Neural progenitor cell (in vitro differentiated cells): ENCODE measurements around the gene RLN3. TPM values are rescaled to one million over a fixed set of nuclear protein-coding genes. Genes with fewer than 3 reads are reported as not detected.

ENCODE experiments used
- DNase-seq: peaks from one replicate; pipeline ENCODE4 v3.0.0-alpha.2; 2016; ENCODE audit warnings: low spot score
- H2AFZ ChIP-seq: fragments of 200-600 bp; sonication (generic); replicated peaks from 2 replicates; pipeline ENCODE4 v1.6.1; 2016; ENCODE audit warnings: antibody characterized with exemption
- H3F3A ChIP-seq: fragments of 200-600 bp; sonication (generic); 2 replicates; pipeline ENCODE4 v1.6.1; 2016; ENCODE audit warnings: antibody characterized with exemption, low read depth
- H3K27ac ChIP-seq: fragments of 200-600 bp; sonication (generic); 2 replicates; pipeline ENCODE4 v1.5.1; 2016; ENCODE audit warnings: mild to moderate bottlenecking
- H3K27me3 ChIP-seq: fragments of 200-600 bp; sonication (generic); 2 replicates; pipeline ENCODE4 v1.6.1; 2016; ENCODE audit warnings: mild to moderate bottlenecking, moderate library complexity
- H3K36me3 ChIP-seq: fragments of 200-600 bp; sonication (generic); 2 replicates; pipeline ENCODE4 v1.5.1; 2016
- H3K4me1 ChIP-seq: fragments of 200-600 bp; sonication (generic); 2 replicates; pipeline ENCODE4 v1.6.1; 2016; ENCODE audit warnings: mixed run types
- H3K4me2 ChIP-seq: fragments of 200-600 bp; sonication (generic); 2 replicates; pipeline ENCODE4 v1.6.1; 2016
- H3K4me3 ChIP-seq: fragments of 200-600 bp; sonication (generic); 2 replicates; pipeline ENCODE4 v1.5.1; 2016
- H3K79me2 ChIP-seq: fragments of 200-600 bp; sonication (generic); 2 replicates; pipeline ENCODE4 v1.6.1; 2016; ENCODE audit warnings: low read depth
- H3K9ac ChIP-seq: fragments of 200-600 bp; sonication (generic); 2 replicates; pipeline ENCODE4 v1.6.1; 2016
- H3K9me3 ChIP-seq: fragments of 200-600 bp; sonication (generic); 2 replicates; pipeline ENCODE4 v1.5.1; 2016; ENCODE audit warnings: low read depth
- H4K20me1 ChIP-seq: fragments of 200-600 bp; sonication (generic); 2 replicates; pipeline ENCODE4 v1.6.1; 2016; ENCODE audit warnings: low read depth
- H3K27ac Mint-ChIP-seq: 3 replicates; pipeline ENCODE4 v1.8.0; 2021; ENCODE audit warnings: mixed read lengths
- H3K27me3 Mint-ChIP-seq: 2 replicates; pipeline ENCODE4 v1.8.0; 2022; ENCODE audit warnings: low read depth, mild to moderate bottlenecking, inconsistent platforms, moderate library complexity, mixed read lengths; ENCODE audit not compliant: insufficient read depth
- H3K36me3 Mint-ChIP-seq: 3 replicates; pipeline ENCODE4 v1.8.0; 2021; ENCODE audit warnings: mixed read lengths
- H3K4me1 Mint-ChIP-seq: 3 replicates; pipeline ENCODE4 v1.8.0; 2021; ENCODE audit warnings: mixed read lengths
- H3K4me3 Mint-ChIP-seq: 3 replicates; pipeline ENCODE4 v1.8.0; 2021; ENCODE audit warnings: mild to moderate bottlenecking, moderate library complexity, mixed read lengths
- H3K9me3 Mint-ChIP-seq: 3 replicates; pipeline ENCODE4 v1.8.0; 2020; ENCODE audit warnings: mixed read lengths
- EZH2 ChIP-seq: fragments of 200-600 bp; sonication (generic); IDR thresholded peaks from 2 replicates; pipeline ENCODE4 v1.6.1; 2017; ENCODE audit warnings: antibody characterized with exemption, mild to moderate bottlenecking, moderate library complexity
- EZH2phosphoT487 ChIP-seq: fragments of 200-600 bp; sonication (generic); IDR thresholded peaks from 2 replicates; pipeline ENCODE4 v1.6.1; 2017; ENCODE audit warnings: antibody characterized with exemption
- total RNA-seq: library from RNA; depleted of rRNA; stranded (reverse); fragments of >200 nt; gene quantifications from 2 replicates; pipeline ENCODE4 v1.2.3, GENCODE V29; 2015; ENCODE audit warnings: low replicate concordance
- TF ChIP-seq, protein P1 (sequence below): fragments of 200-600 bp; sonication (generic); IDR thresholded peaks from 2 replicates; pipeline ENCODE4 v1.5.1; 2017; ENCODE audit warnings: antibody characterized with exemption, mild to moderate bottlenecking

The RLN3 gene
- total RNA-seq, 1 donor from 2014 or later: not detected

DNA sequence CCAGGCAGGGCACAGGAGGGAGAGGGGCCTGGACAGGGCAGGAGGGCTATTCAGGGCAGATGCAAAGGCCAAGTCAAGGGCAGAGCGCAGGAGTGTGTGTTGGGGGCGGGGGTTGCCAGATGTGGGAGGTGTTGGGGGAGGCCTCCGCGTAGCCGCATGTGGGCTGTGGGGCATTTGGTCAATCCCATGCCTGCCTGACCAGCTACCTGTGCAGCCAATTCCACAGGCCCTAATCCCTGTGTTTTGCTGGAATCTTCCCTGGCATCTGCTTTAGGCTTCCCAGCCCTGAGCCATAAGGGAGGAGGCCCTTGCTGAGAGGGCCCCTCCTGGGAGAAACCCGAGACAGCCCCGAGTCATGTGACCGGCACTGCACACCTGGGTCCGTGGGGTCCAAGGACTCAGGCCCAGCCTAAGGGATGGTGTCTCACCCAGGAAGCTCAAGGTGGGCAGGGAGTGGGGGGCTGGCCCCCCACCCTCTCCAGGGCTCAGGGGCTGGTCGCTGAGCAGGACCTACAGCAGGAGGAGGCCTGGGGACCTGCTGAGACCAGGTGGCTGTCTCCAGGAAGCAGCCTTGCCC, 42.1 kb upstream of the RLN3 start:
- Histone ChIP-seq H3K4me3 (no peak overlapping the region), H3K36me3 (no peaks in the 10 kb centered on the region), H2AFZ (no peak overlapping the region), H3F3A (no peaks in the 10 kb centered on the region), H3K9me3 (no peaks in the 10 kb centered on the region), H3K27me3 (no peaks in the 10 kb centered on the region), H3K79me2 (no peaks in the 10 kb centered on the region), H4K20me1 (peaks cover 11% of the 10 kb centered on the region), H3K4me2 (peak overlapping the region; percentile 40), H3K4me1 (peaks cover 17% of the 10 kb centered on the region), H3K9ac (no peak overlapping the region), H3K27ac (no peak overlapping the region)
- H3K4me3 Mint-ChIP-seq: no peak overlapping the region
- no peaks in the 10 kb centered on the region for H3K9me3 Mint-ChIP-seq
- DNase-seq: no peak
- H3K36me3 Mint-ChIP-seq: peaks cover 9% of the 10 kb centered on the region
- H3K27me3 Mint-ChIP-seq: peaks cover 2% of the 10 kb centered on the region
- TF ChIP-seq EZH2 (no peak), EZH2phosphoT487 (no peak)
- TF ChIP-seq, protein P1, sequence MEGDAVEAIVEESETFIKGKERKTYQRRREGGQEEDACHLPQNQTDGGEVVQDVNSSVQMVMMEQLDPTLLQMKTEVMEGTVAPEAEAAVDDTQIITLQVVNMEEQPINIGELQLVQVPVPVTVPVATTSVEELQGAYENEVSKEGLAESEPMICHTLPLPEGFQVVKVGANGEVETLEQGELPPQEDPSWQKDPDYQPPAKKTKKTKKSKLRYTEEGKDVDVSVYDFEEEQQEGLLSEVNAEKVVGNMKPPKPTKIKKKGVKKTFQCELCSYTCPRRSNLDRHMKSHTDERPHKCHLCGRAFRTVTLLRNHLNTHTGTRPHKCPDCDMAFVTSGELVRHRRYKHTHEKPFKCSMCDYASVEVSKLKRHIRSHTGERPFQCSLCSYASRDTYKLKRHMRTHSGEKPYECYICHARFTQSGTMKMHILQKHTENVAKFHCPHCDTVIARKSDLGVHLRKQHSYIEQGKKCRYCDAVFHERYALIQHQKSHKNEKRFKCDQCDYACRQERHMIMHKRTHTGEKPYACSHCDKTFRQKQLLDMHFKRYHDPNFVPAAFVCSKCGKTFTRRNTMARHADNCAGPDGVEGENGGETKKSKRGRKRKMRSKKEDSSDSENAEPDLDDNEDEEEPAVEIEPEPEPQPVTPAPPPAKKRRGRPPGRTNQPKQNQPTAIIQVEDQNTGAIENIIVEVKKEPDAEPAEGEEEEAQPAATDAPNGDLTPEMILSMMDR: no peak
- no peak overlapping the region for H3K27ac Mint-ChIP-seq
- peaks cover 28% of the 10 kb centered on the region for H3K4me1 Mint-ChIP-seq

DNA sequence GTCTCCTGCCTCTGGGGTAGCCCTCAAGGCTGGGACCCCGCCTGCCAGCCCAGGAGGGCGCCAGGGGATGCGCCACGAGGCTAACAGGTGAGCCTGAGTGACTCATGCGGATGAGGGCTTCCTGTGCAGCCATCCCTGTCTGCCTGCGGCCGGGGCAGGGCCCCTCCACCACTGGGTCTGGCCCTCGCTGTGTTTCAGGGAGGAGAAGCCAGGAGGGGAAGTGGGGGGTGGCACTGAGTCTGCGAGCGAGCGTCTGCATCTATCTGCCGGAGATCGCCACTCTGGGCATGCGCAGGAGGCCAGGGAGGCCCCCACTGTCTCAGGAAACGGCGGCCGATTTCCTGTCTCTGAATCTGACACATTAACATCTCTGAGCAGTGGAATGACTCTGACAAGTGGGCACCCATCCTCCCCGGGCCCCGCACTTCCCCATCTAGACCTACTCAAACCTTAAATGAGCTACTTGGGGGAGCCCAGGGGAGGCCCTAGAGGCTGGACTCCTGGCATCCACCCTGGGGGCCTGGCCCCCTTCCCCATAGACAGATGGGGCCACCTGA, 41.5 kb upstream of the RLN3 start:
- H3K4me1 Mint-ChIP-seq: peaks cover 30% of the 10 kb centered on the region
- TF ChIP-seq, protein P1: no peak
- TF ChIP-seq EZH2phosphoT487: no peak
- no peak for TF ChIP-seq EZH2
- Histone ChIP-seq H3K4me1 (peaks cover 17% of the 10 kb centered on the region), H3K4me2 (peak overlapping the region; percentile 40), H3K27ac (no peak overlapping the region), H3F3A (no peaks in the 10 kb centered on the region), H3K79me2 (no peaks in the 10 kb centered on the region), H4K20me1 (peaks cover 11% of the 10 kb centered on the region), H3K9ac (no peak overlapping the region), H3K9me3 (no peaks in the 10 kb centered on the region), H3K27me3 (no peaks in the 10 kb centered on the region), H3K36me3 (no peaks in the 10 kb centered on the region), H2AFZ (no peak overlapping the region), H3K4me3 (no peak overlapping the region)
- peak; percentile 55 for DNase-seq
- H3K27ac Mint-ChIP-seq: no peak overlapping the region
- H3K27me3 Mint-ChIP-seq: no peaks in the 10 kb centered on the region
- H3K9me3 Mint-ChIP-seq: no peaks in the 10 kb centered on the region
- H3K4me3 Mint-ChIP-seq: no peak overlapping the region
- peaks cover 12% of the 10 kb centered on the region for H3K36me3 Mint-ChIP-seq

DNA sequence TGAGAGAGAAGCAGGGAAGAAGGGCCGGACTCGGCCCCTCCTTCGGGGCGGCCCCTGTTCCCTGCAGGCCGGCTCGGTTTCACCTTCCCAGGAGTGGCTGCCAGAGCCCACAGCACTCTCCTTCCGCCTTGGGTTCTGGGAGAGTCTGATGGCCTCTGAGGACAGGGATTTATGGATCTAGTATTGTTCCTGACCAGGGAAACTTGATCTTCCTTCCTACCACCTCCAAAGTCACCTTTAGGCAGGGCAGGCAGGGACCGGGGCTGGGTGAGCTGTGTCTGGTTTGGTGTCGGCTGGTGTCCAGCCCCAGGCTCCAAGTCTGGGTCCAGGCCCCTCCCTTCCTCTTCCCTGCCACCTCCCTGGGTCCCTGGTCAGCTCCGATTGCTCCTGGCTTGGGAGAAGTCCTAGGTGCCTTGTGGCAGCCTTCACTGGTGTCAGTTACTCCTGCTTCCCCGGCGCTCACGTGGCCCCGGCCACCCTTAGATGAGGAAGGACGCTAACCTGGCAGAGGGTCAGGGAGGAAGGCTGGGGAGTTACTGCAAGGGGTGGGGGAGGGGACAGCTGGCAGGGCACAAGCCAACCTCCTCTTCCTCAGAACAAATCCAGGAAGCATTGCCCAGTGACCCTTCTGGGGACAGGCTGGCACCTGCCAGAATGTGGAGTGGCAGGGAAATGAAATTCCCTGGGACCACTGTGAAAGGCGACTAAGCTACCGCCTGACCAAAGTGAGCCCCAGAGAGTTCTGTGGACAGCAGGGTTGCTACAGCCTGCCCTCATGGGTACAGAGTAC, 40.7 kb upstream of the RLN3 start:
- Mint-ChIP-seq H3K27me3 (peaks cover 3% of the 10 kb centered on the region), H3K27ac (no peak overlapping the region), H3K9me3 (no peaks in the 10 kb centered on the region), H3K36me3 (peaks cover 14% of the 10 kb centered on the region), H3K4me1 (peaks cover 30% of the 10 kb centered on the region), H3K4me3 (no peak overlapping the region)
- H3K4me2 ChIP-seq: no peak overlapping the region
- H3K9me3 ChIP-seq: no peaks in the 10 kb centered on the region
- H3K36me3 ChIP-seq: no peaks in the 10 kb centered on the region
- no peaks in the 10 kb centered on the region for H3K27me3 ChIP-seq
- H3K27ac ChIP-seq: no peak overlapping the region
- TF ChIP-seq EZH2 (no peak), EZH2phosphoT487 (no peak)
- TF ChIP-seq, protein P1: no peak
- no peaks in the 10 kb centered on the region for H3F3A ChIP-seq
- H2AFZ ChIP-seq: no peak overlapping the region
- peaks cover 17% of the 10 kb centered on the region for H3K4me1 ChIP-seq
- H4K20me1 ChIP-seq: peaks cover 11% of the 10 kb centered on the region
- H3K79me2 ChIP-seq: no peaks in the 10 kb centered on the region
- H3K9ac ChIP-seq: no peak overlapping the region
- H3K4me3 ChIP-seq: no peak overlapping the region
- DNase-seq: no peak
